ENCODE measurements around the gene CLN6.
"Not testable (repeated sequence)": the region's sequence is repeated elsewhere in the genome, so short reads cannot be mapped to it uniquely, and the experiment has no call there.

CLN6 gene

DNA sequence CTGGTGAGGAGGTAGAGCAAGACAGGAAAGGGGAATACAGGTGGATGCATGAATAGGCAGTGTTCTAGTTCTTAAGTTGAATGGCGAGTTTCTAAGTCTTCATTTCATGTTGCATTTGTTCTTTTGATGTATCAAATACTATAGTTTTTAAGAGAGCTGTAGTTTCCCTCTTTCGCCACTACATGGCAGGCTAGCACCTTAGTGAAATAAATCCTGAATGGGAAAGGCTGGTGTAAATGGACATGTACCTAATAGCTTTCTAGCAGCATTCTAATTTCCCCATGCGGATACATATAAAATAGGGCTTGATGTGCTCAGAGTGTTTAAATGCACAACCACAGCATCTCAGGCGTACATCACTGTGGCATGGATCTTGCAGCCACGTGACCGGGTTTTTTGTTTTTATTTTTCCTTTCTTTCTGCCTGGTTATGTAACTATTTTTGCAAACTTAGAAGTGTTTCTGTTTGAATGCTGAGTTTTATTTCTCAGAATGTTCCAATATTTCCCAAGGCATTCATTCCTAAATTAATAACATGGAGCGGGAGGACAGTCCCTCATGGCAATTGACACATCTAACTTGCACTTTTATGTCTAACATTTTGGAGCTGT is 23.5 kb upstream of the CLN6 start:
- no peak for DNase-seq

GRCh38 chr15:68249058-68249713 is 19.7 kb upstream of the CLN6 start:
- no peak for DNase-seq

DNA sequence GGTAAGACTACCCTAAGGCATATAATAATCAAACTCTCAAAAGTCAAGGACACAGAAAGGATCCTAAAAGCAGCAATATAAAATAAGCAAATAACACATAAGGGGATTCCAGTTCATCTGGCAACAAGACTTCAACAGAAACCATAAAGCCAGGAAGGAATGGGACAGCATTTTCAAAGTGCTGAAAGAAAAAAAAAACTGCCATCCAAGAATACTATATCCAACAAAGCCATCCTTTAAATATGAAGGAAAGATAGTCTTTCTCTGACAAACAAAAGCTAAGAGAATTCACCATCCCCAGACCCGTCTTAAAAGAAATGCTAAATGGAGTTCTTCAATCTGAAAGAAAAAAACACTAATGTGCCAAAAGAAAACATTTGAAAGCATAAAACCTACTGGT is 14.7 kb upstream of the CLN6 start:
- no peak for DNase-seq

GRCh38 chr15:68241088-68241935 is 11.8 kb upstream of the CLN6 start:
- DNase-seq = no peak

DNA sequence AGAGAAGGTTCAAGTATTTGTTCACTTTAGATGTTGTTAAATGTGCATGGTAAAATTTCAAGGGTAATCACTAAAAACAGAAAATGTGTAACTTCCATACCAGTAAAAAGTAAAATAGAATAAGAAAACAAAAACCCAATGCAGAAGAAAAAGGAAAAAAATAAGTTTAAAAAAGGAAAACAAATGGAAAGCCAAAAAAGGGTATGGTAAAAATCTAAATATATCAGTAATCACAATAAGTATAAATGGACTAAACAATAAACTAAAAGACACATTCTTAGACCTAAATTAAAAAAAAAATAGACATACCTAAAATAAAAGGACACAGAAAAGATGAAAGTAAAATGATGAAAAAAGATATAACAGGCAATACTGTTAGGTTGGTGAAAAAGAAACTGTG is 9.5 kb upstream of the CLN6 start:
- DNase-seq = no peak

DNA sequence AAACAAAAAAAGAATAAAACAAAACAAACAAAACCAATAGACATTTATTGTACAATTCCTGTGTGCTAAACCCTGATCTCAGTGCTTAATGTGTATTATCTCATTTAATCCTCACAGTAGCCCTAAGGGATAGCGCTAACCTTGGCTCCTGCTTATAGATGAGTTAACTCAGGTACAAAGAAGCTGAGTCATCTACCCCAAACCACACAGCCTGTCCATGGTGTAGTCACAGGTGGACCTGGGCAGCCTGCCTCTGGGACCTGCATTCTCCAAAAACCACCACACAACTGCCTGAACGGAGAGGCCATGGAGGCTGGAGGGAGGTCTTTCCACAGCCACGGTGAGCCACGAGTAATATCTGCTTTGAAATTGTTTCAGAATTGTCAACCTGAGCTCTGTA is 5.5 kb upstream of the CLN6 start:
- no peak for DNase-seq

- not testable (repeated sequence) for DNase-seq
Measured at GRCh38 chr15:68234520-68234919, 5.0 kb upstream of the CLN6 start.

- no peak for DNase-seq
Measured at GRCh38 chr15:68234060-68234459, 4.5 kb upstream of the CLN6 start.

DNA sequence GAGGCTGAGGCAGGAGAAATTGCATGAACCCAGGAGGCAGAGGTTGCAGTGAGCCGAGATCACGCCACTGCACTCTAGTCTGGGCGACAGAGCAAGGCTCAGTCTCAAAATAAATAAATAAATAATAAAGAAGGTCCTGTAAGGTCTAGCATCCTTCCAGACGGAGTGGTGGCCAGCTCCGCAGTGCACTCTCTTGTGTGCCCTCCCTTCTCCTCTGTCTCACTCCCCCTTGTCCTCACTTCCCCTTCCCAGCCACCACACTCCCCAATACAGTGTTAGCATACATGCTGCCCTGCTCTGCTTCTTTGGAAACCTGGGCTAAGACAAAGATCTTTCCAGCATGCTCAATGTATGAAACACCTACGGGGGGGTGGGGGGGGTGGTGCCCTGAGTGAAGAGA is 3.4 kb upstream of the CLN6 start:
- no peak for DNase-seq

GRCh38 chr15:68232449-68232848 is 2.9 kb upstream of the CLN6 start:
- DNase-seq = no peak

- no peak for DNase-seq
Measured at GRCh38 chr15:68231102-68231818, 1.7 kb upstream of the CLN6 start.

GRCh38 chr15:68230157-68231100 is 901 bp upstream of the CLN6 start:
- DNase-seq = no peak

- no peak for DNase-seq
Measured at GRCh38 chr15:68228971-68229385, 550 bp downstream of the CLN6 start.

DNA sequence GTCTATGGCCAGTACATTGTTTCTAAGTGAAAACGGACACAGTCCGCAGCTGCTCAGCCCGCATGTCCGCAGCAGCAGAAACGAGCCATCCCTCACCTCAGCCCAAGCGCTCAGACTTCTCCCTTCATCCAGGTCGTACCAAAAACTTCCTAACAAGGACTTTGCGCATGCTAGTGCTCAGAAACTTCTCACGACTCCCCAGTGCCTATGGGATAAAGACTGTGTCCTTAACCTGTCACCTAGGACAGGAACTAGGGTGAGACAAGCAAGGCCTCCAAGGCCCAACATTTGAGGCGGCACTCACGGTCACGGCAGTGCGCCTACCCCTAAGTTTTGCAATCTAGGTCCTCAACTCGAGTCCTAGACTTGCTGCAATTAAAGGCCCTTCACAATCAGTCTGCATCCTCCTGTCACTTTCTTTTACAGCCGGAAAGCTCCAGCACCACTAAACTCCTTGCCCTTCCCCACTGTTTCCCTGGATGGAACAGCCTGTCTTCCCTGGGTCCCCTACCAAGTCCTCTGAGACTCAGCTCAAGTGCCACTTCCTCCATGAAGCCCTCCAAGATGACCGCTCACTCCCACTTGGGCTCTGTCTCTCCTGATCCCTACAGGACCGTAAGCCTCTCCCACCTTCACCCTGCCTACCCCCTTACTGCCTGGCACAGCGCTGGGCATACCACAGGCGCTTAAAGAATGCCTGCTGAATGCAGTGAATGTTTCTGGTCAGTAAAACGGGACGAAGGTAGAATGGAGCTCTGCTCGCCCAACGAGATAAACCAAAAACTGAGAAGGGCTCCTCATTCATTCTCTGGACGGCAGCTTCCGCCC is 1.2 kb downstream of the CLN6 start:
- no peak for DNase-seq

DNA sequence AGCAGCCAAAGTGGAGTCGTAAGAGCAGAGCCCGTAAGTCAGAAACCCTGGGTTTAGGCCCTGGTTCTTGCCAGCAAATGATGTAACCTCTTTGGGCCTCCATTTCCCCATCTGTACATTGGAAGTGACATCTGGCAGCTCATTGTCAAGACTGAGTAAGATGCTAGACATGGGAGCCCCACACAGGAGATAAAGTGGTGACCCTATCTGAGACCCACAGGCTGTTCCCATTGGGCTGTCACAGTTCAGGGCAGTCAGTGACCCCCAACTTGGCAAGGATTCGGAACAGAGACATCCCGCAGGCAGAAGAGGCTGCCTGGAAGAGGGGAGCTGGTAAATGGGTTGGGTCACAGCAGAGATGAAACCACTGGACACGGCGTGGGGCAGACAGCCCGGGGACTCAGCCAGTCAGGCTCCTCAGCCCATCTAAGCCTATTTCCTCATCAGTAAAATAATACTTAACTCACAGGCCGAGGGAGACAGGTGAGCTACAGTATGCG is 1.8 kb downstream of the CLN6 start:
- no peak for DNase-seq

GRCh38 chr15:68225442-68225841 is 4.1 kb downstream of the CLN6 start:
- not testable (repeated sequence) for DNase-seq

DNA sequence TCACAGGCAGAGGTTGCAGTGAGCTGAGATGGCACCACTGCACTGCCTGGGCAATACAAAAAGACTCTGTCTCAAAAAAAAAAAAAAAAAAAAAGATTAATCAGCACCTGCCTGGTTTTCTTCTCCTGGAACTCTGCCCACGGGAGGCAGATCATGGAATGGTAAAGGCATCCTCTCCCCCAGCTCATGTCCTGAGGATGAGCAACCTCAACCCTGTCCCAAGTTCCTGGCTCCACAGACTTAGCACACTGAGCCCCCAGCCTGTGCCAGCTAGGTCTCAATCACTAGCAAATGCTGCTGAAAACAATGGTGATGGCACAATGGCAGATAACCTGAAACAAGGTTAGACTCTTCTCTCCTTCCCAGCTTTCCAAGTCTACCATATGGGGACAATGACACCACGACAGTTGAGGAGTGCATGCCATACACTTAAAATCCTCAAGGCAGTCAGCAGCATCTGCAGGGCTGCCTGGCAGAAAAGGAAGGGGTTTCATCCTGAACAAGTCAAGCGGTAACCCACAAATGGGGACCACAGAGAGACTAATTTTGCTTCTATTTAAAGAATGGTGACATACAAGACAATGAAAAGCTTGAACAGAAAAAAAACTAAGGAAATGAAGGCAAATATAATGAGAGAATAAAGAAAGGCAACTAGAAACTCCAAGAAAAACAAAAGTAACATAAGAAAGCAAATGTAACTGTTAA is 4.8 kb downstream of the CLN6 start:
- DNase-seq = no peak

GRCh38 chr15:68224108-68224507 is 5.4 kb downstream of the CLN6 start:
- DNase-seq = no peak

- DNase-seq = no peak
Measured at GRCh38 chr15:68223171-68223570, 6.4 kb downstream of the CLN6 start.

GRCh38 chr15:68222432-68222743 is 7.1 kb downstream of the CLN6 start:
- not testable (repeated sequence) for DNase-seq

All from activated CD4-positive, CD25-positive, alpha-beta regulatory T cell treated with anti-CD3 and anti-CD28 coated beads, Interleukin-2, amount 50 U/mL, for 72 hours (primary cell).